GM21526 (cell line): ENCODE measurements around the gene OR4L1.
"Not testable (repeated sequence)": the region's sequence is repeated elsewhere in the genome, so short reads cannot be mapped to it uniquely, and the experiment has no call there.

Source experiments
- ATAC-seq: cut with Tn5 transposase; IDR thresholded peaks from one replicate; pipeline ENCODE4 v1.9.1; 2021; ENCODE audit warnings: moderate library complexity; ENCODE audit not compliant: unreplicated experiment, low FRiP score

The OR4L1 gene, protein sequence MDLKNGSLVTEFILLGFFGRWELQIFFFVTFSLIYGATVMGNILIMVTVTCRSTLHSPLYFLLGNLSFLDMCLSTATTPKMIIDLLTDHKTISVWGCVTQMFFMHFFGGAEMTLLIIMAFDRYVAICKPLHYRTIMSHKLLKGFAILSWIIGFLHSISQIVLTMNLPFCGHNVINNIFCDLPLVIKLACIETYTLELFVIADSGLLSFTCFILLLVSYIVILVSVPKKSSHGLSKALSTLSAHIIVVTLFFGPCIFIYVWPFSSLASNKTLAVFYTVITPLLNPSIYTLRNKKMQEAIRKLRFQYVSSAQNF

GRCh38 chr14:20059745-20060144, at the start of gene OR4L1:
TSS of gene OR4L1 (plus strand) at chr14:20060045. CDS start at chr14:20060045, 0 bp downstream.
- no peak for ATAC-seq

GRCh38 chr14:20019257-20019865, 40.5 kb upstream of the OR4L1 start, which contains the start of gene OR4K14:
TSS of gene OR4K14 (minus strand) at chr14:20019307. CDS start at chr14:20015193, 4,114 bp downstream.
- ATAC-seq, result no peak

DNA sequence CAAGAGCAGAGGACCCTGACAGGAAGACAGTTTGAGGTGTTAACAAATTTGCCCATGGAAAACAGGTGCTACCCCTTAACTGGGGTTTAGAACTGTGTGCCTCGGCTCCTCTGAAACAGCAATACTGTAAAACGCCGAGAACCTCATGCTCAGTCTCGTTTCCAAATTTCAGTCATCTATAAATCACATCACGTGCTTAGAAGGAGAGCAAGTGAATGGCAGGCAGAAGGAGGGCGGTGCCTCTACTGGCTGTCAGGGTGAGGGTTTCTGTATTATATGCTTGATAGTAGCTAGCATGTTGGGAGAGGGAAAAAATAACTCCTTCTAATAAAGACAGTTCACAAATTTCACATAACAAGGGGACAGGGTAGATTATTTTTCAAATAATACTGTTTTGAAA, 28.8 kb upstream of the OR4L1 start:
- no peak for ATAC-seq

DNA sequence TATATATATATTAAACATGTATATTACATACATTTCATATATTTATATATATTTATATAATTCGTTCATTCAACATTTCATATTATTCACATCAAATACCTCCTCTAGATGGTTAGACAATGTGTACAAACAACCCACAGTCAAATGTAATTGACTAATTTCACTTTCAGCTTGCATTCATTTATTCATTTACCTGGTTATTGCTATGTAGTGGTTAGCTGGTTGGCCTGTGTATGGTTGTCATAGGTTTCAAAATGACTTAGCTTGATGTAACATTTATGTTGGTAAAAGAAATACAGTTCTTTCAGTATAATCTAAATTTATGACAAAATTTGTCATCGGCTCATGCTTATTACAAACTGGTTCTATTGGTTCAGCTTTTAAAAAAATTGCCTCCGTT, 24.4 kb upstream of the OR4L1 start:
- ATAC-seq, result no peak

GRCh38 chr14:20035938-20036337, 23.9 kb upstream of the OR4L1 start, which contains the start of gene OR4K13:
TSS of gene OR4K13 (minus strand) at chr14:20036038. CDS start at chr14:20034758, 1,280 bp downstream.
- no peak for ATAC-seq

DNA sequence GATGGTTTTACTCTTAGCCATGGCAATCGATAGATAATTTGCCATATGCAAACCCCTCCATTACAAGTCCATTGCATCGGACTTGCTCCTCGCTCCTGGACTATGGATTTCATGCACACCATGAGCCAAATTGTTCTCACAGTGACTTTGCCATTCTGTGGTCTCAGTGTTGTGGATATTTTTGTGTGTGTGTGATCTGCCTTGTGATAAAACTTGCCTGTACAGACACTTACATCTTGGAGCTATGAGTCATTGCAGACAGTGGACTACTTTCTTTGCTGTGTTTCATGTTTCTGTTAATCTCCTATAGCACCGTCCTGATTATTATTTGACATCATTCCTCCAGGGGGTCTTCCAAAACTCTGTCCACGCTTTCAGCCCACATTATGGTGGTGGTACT, 15.6 kb upstream of the OR4L1 start:
- no peak for ATAC-seq

- ATAC-seq, result no peak
These were observed 11.6 kb upstream of the OR4L1 start for GRCh38 chr14:20048202-20048601.

DNA sequence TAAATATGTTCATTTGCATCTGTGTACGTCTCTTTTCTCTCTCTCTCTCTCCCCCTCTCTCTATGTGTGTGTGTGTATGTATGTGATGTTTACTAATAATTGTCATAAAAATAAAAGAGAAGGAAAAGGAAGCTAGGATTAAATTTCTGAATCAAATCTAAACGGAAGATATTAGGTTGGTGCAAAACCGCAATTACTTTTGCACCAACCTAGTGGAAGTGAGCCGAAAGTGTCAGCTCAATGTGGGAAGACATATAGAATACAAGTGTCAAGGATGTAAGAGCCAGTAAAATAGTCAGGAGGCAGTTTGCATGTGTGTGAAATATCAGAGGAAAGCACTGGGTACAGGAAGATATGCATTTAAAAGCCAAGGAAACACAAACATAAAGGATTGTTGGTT, 32.2 kb downstream of the OR4L1 start:
- ATAC-seq, result no peak

- no peak for ATAC-seq
These were observed 33.6 kb downstream of the OR4L1 start for GRCh38 chr14:20093442-20093841.

- ATAC-seq, result not testable (repeated sequence)
These were observed 39.3 kb downstream of the OR4L1 start for GRCh38 chr14:20098926-20099770.

GRCh38 chr14:20110438-20110837, 50.6 kb downstream of the OR4L1 start, which contains the start of gene OR4K17:
TSS of gene OR4K17 (plus strand) at chr14:20110739. CDS start at chr14:20117500, 6,761 bp downstream.
- ATAC-seq, result no peak
